HG02763 (cell line): Measurements from ENCODE around the gene VDAC2.
"Not testable (repeated sequence)": the region's sequence is repeated elsewhere in the genome, so short reads cannot be mapped to it uniquely, and the experiment has no call there.

Experiments
- ATAC-seq: cut with Tn5 transposase; IDR thresholded peaks from one replicate; pipeline ENCODE4 v1.9.1; 2021; ENCODE audit warnings: mild to moderate bottlenecking, moderate library complexity; ENCODE audit not compliant: unreplicated experiment

The VDAC2 gene

DNA sequence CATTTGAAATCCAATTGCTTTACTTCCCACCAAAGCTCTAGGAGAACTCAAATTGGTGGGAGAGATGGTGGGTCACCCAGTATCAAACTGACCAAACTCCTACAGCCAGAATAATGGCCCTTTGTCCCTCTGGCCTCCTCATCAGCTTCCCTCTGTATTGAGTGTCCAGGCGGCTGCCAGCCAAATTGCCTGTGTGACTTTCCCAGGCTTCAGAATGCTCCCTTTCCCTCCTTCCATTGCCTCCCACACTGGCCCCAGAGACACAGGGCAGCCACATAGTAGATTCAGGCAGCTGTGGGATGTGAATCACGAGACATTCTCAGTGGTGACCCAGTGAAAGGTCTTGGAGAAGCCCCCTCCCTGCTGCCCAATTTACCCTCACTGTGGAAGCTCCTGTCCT lies 12.7 kb upstream of the VDAC2 start:
- no peak for ATAC-seq

DNA sequence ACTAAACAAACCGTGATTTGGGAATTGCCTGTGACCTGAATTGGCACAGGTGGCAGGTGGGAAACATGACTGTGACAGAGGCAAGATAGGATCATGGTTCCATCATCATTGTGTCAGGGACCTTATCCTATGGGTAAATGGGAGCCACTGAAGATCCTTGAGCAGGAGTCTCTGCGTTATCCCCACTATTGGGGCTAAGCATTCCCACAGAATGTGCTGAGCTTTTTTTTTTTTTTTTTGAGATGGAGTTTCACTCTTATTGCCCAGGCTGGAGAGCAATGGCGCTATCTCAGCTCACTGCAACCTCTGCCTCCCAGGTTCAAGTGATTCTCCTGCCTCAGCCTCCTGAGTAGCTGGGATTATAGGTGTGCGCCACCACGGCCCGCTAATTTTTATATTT lies 10.6 kb upstream of the VDAC2 start:
- ATAC-seq: not testable (repeated sequence)

DNA sequence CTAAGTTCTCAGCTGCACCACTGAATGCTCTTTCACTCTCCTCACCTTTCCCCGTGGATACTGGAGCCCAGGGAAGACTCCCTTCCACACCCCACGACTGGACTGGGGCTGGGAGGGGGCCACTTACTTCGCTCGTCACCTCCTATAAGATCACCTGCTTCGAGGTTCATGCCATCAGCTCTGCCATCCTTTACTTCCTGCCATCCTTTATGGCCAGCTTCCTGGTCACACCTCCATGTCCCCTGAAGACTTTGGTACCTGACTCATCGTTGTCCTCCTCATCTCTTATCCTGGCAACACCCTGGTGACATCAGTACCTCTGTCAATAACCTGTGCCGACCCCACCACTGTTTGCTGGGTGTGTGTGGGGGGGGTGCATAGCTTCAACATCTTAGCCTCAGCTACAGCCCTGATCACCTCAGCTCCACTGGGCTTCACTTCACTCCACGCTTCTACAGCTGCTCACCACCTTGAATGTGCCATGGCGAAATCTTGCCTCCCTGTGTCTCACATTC lies 8.7 kb upstream of the VDAC2 start:
- ATAC-seq: no peak

DNA sequence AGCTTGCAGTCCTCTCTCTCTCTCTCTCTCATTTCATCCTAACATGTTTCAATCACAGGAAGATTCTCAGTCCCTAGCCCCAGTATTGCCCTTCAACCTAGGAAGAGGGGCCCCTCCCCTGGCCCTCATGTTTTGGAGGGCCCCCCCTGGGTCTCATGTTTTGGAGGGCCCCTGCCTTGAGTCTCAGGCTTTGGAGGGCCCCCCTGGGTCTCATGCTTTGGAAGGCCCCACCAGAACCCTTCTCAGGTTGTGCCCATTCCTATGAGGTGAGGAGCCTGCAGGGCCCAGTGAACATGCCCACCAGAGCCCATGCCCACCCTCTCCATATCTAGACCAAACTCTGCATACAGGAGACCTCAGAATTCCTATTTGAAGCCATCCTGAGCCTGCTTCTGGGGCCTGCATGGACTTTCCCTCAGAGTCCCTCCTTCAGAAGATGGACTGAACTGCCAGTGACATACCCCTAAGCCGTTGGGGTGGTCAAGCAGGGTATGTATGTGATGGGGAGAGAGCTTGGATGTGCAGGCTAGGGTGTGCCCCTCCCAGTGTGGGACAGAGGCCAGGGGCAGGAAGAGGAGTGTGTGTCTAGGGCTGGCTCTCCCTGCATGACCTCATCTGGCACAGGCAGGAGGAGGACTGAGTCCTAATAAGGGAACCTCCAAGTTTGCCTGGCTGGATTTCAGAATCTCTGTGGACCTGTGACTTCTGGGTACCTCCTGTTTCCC lies 8.1 kb upstream of the VDAC2 start:
- ATAC-seq: no peak

DNA sequence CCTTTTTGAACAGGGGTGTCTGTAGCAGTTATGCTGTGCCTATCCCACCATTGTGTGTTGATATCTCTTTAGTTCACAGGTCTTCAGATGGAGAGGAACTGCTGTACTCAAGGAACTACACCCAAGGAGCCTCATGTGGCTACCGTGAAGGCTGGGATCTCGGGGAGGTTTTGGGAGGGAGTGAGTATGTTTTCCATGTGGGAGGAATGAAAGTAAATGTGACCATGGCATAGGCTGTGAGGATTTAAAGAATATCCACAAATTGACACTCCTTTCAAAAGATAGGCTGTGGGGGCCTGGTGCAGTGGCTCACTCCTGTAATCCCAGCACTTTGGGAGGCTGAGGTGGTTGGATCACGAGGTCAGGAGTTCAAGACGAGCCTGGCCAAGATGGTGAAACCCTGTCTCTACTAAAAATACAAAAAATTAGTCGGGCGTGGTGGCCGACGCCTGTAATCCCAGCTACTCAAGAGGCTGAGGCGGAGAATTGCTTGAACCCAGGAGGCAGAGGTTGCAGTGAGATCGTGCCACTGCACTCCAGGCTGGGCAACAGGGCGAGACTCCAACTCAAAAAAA lies 7.5 kb upstream of the VDAC2 start:
- ATAC-seq: not testable (repeated sequence)

DNA sequence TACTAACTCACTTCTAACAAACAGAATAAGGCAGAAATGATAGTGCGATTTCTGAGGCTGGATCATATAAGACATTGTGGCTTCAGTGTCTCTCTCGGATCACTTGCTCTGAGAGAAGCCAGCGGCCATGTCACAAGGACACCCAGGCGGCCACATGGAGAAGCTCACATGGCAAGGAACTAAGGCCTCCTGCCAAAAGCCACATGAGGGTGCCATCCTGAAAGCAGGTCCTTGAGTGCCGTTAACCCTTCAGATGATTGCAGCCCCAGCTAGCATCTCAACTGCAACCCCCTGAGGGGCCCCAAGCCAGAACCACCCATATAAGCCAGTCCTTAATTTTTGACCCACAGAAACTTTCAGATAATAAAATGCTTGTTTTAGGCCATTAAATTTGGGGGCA lies 6.9 kb upstream of the VDAC2 start:
- ATAC-seq: no peak

DNA sequence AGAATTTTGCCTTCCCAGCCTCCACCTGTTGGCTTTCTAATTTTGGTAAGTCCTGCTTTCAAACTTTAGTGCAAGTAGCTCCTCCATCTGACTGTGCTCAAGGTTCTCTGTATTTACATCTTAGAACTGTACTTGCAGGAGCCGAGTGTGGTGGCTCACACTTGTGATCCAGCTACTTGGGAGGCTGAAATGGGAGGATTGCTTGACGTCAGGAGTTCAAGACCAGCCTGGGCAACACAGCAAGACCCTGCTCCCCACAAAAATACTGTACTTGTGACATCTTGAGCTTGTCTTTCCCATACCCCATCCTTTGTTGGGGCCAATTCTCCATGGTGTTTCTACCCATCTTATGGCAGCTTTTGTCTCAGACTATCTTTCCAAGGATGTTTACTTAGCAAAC lies 4.7 kb upstream of the VDAC2 start:
- no peak for ATAC-seq

DNA sequence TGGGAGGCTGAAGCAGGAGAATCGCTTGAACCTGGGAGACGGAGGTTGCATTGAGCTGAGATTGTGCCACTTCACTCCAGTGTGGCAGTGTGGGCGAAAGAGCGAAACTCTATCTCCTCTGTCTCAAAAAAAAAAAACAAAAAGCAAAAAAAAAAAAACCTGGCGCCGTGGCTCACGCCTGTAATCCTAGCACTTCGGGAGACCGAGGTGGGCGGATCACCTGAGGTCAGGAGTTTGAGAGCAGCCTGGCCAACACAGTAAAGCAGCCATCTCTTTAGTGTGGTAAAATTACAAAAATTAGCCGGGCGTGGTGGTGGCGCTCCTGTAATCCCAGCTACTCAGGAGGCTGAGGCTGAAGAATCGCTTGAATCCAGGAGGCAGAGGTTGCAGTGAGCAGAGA lies 4.0 kb upstream of the VDAC2 start:
- not testable (repeated sequence) for ATAC-seq

DNA sequence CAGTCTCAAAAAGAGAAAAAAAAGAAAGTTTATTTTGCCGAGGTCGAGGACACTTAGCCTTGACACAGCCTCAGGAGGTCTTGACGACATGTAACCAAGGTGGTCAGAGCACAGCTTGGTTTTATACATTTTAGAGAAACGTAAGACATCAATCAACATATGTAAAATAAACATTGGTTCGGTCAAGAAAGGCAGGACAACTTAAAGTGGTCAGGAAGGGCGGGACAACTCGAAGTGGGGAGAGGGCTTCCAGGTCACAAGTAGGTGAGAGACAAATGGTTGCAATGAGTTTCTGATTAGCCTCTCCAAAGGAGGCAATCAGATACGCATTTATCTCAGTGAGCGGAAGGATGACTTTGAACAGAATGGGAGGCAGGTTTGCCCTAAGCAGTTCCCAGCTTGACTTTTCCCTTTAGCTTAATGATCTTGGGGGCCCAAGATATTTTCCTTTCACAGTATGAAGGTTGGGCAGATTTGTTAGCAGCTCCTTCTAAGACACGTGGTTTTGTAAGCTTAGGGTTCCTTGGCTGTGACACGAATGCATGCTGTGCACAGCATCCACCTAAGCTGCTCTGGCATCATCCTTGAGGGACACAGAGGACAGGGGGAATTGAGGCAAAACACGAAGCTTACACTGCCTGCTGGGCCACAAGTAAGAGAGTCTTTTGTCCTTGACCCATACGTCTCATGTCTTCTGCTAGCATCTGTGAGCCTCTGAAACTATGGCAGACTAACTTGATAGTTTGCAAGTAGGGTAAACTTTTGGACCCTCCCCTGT lies 3.3 kb upstream of the VDAC2 start:
- ATAC-seq: no peak

DNA sequence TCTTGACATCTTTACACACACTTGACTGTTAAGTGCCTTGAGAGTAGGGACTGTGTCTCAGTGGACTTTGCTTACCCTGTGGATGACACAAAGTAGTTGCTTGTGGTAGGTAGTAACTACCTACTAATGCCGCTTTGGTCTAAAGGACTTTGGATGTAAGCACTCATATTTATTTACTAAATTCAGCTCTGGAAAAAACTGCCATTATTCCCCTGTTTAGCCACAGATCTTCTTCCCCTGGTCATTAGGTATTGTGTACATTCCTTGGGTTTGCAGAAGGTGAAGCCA lies 2.8 kb upstream of the VDAC2 start:
- no peak for ATAC-seq

DNA sequence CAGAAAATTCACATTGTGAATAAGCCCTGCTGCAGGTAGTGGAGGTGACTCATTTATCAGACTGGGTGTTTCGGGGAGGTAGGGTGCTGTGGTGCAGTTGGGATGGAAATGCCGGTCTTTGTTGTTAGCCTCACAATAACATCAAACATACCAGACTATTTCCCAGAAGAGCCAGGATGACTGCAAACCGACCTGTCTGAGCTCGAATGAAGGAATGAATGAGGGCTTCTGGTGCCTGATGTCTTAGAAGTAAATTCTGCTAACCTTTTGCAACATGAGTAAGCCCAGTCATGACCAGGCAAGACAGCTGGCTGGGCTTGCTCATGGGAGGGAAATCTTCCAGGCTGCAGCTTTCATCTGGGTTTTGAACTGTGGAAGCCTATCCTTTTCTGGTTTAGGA lies 2.4 kb upstream of the VDAC2 start:
- ATAC-seq: no peak

DNA sequence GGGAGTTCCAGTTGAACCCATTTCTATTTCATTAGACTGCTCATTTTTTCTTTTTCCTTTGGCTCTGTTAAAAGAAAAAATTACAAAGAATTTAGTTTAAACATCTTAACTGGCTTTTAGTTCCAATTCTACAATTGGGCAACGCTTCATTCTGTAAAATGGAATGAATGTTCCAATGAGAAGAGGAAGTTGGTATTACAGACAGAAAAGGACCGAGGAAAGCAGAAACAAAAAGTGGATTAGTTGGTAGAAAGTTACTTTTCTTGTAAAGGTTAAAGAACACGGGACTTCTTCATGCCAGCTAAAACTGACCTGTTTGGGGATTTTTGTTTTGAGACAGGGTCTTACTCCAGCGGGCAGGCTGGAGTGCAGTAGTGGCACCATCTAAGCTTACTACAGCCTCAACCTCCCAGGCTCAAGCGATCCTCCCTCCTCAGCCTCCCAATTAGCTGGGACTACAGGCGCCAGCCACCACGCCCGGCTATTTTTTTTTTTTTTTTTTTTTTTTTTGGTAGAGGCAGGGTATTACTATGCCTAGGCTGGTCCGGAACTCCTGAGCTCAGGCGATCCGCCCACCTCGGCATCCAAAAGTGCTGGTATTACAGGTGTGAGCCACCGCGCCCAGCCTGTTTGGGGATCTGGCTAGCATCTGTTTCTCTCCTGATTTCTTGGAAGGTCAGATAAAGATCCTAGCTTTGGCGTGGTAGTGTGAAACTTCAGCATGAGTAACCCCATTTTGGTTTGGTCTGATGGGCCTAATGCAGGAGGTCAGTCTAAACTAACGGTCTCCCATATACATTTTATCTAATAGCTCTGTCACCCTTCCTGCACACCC lies 1.3 kb upstream of the VDAC2 start:
- no peak for ATAC-seq

DNA sequence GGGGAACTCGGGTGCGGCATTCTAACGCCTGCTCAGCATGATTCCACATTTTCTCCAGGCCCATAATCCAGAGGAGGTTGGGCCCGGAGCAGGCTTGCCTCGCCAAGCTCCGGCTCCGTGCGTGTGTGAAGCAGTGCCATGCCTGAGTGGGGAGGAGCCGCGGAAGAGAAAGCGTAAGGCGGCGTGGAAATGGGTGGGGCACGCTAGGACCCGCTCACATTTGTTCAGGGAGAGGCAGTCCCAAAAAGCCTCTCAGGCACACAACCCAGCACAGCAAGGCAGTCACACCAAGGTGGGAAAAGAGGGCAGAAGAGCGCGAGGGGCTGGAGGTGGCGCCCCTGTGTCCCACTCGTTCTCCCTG lies 695 bp upstream of the VDAC2 start:
- peak; percentile 52 for ATAC-seq

DNA sequence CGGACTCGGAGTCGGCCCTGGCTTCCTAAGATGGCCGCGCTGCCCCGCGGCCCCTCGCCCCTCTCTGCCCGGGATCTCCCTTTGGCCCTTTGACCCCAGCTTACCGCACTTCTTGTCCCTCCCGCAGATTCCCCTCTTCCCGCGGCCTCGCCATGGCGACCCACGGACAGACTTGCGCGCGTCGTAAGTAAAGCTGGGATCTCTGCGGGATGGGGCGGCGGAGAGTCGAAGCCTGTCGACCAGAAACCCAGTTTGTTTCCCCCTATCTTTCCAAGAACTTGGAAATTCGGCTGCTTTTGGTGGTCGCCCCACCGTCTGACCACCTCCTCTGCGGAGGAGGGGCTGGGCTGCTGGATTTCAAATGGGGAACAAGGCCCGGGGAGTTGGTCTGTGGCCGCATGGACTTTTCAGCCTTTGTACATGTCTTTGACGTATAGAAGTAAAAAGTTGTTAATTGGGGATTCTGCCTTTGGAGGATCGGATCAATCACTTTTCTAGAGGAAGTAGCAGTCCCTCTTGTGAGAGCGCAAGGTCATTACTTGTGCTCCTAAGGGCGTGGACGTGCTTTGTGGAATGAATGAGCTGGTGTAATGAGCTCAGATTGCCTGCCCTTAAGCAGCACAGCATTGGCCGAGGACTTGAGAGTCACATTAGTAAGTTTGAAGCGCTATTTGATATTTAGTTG lies 553 bp downstream of the VDAC2 start:
- ATAC-seq: peak; percentile 3

DNA sequence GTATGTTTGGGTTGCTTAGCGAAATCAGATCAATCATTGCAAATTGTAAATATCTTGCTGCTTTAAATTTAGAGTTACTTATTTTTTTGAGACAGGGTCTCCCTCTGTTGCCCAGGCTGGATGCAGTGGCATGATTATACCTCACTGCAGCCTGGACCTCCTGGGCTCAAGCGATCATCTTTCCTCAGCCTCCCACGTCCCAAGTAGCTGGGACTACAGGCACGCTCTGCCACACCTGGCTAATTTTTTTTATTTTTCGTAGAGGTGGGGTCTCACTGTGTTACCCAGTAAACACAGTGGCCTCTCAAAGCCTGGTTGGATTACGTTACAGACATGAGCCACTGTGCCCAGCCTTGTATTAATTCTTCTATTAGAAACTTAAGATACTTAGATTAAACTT lies 1.7 kb downstream of the VDAC2 start:
- ATAC-seq: no peak

DNA sequence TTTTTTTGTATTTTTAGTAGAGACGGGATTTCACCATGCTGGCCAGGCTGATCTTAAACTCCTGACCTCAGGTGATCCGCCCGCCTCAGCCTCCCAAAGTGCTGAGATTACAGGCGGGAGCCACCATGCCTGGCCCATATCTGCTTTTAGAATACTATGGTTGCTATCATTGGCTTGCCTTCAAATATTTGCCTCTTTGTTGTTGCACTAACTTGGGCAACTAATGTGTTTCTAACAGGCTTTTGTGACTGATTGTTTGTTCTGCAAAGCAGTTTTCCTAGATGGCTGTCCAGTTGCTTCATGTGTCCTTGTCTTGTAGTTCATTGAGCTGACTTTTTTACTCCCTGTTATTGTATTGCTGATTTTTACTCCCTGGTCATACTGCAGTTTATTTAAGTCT lies 9.7 kb downstream of the VDAC2 start:
- ATAC-seq: no peak

DNA sequence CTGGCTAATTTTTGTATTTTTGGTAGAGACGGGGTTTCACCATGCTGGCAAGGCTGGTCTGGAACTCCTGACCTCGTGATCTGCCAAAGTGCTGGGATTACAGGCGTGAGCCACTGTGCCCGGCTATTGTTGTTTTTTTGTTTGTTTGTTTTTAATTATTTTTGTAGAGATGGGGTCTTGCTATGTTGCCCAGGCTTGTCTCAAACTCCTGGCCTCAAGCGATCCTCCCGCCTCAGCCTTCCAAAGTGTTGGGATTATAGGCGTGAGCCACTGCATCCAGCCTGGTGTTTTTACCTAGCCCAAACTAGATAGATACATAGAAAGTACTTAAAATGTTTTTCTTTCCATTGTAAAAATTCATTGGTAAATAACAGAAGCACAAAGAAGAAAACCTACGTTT lies 10.9 kb downstream of the VDAC2 start:
- not testable (repeated sequence) for ATAC-seq

DNA sequence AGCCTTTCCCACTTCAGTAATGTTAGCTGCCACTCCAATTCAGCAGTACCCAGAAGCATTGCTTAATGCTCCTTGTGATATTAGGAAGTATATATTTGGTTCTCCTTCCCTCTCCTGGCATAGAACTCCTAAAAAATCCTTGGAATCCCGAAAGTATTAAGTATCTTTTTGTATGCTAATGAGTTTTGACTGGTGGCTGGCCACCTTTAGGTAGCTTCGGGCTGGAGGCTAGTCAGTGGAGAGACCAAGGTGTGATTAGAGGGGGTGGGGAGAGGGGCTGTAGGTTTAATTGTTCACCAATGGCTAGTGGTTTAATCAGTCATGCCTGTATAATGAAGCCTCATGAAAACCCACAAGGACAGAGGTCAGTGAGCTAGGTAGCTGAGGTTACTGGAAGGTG lies 12.9 kb downstream of the VDAC2 start:
- no peak for ATAC-seq

DNA sequence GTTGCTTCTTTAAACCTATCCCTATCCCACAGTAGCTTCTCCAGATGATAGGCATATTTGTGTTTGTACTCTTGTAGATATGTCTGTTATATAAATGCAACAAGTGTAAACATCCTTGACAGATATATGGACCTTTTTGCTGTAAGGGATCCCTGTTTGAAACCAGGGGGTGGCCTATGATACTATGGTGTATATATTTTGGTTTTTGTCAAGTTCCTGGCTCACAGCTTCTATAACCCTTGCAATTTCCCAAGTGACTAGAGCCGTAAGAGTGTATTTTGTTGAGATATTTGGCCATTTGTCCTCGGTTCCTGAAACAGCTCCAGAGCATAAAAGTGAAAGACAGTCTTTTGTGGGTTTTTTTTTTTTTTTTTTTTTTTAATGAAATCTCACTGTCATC lies 15.5 kb downstream of the VDAC2 start:
- ATAC-seq: no peak

DNA sequence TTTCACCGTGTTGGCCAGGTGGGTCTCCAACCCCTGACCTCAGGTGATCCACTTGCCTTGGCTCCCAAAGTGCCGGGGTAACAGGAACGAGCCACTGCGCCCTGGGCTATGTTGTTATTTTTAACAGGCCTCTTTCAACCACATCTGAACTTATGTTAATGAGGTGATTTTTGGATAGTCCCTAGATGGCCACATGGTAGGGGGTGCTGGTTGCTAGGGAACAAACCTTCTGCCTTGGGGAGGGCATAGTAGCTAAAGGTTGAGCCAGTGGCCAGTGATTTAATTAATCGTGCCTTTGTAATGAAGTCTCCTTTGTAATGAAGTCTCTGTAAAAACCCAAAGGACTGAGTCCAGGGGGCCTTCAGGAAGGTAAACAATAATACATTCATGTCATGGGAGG lies 16.1 kb downstream of the VDAC2 start:
- ATAC-seq: no peak

DNA sequence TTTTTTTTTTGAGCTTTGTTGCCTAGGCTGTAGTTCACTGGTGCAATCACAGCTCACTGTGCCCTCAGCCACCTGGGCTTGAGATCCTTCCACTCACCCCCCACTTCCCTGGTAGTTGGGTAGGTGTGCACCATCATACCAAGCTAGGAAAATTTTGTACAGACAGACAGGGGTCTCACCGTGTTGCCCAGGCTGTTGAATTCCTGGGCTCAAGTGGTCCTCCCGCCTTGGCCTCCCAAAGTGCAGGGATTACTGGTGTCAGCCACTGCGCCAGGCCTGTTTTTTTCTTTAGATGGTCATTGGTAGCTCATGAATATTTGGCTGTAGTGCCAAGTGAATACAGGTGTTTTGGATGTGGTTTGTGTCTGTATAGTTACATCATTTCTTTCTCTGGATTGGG lies 17.7 kb downstream of the VDAC2 start:
- no peak for ATAC-seq
